ENCODE data around the gene KTI12.

Gene KTI12

GRCh38 chr1:52002038-52002917, 31.3 kb downstream of the KTI12 start:
- TF ChIP-seq CTCF (IDR thresholded peaks at IDR 0.05), result peak; percentile 89

GRCh38 chr1:51998701-51999100, 34.9 kb downstream of the KTI12 start:
- no peak for TF ChIP-seq CTCF (IDR thresholded peaks at IDR 0.05)

- no peak for TF ChIP-seq CTCF (IDR thresholded peaks at IDR 0.05)
Measured at GRCh38 chr1:51997974-51998382, 35.6 kb downstream of the KTI12 start.

GRCh38 chr1:51990478-51990965, 43.1 kb downstream of the KTI12 start, which contains the start of gene RAB3B:
Gene RAB3B, minus strand, starts transcription at chr1:51990700. Its CDS starts 13,583 bp downstream, at chr1:51977117.
- TF ChIP-seq CTCF (IDR thresholded peaks at IDR 0.05), result no peak

GRCh38 chr1:51989582-51990477, 43.8 kb downstream of the KTI12 start:
- TF ChIP-seq CTCF (IDR thresholded peaks at IDR 0.05), result no peak

- TF ChIP-seq CTCF (IDR thresholded peaks at IDR 0.05), result no peak
Measured at GRCh38 chr1:51988254-51988653, 45.4 kb downstream of the KTI12 start.

- no peak for TF ChIP-seq CTCF (IDR thresholded peaks at IDR 0.05)
Measured at GRCh38 chr1:51986718-51987117, 46.9 kb downstream of the KTI12 start.
